GM12872 (cell line): ENCODE data around the gene PDXK.

Source experiments
- TF ChIP-seq, protein P1 (sequence below): IDR thresholded peaks from 3 replicates; pipeline ENCODE4 v1.5.1; 2011; ENCODE audit warnings: low read depth, mild to moderate bottlenecking, low read length, moderate library complexity; ENCODE audit not compliant: insufficient read depth

PDXK gene

GRCh38 chr21:43806017-43806710 lies 87.2 kb downstream of the PDXK start:
- TF ChIP-seq, protein P1, sequence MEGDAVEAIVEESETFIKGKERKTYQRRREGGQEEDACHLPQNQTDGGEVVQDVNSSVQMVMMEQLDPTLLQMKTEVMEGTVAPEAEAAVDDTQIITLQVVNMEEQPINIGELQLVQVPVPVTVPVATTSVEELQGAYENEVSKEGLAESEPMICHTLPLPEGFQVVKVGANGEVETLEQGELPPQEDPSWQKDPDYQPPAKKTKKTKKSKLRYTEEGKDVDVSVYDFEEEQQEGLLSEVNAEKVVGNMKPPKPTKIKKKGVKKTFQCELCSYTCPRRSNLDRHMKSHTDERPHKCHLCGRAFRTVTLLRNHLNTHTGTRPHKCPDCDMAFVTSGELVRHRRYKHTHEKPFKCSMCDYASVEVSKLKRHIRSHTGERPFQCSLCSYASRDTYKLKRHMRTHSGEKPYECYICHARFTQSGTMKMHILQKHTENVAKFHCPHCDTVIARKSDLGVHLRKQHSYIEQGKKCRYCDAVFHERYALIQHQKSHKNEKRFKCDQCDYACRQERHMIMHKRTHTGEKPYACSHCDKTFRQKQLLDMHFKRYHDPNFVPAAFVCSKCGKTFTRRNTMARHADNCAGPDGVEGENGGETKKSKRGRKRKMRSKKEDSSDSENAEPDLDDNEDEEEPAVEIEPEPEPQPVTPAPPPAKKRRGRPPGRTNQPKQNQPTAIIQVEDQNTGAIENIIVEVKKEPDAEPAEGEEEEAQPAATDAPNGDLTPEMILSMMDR = no peak

DNA sequence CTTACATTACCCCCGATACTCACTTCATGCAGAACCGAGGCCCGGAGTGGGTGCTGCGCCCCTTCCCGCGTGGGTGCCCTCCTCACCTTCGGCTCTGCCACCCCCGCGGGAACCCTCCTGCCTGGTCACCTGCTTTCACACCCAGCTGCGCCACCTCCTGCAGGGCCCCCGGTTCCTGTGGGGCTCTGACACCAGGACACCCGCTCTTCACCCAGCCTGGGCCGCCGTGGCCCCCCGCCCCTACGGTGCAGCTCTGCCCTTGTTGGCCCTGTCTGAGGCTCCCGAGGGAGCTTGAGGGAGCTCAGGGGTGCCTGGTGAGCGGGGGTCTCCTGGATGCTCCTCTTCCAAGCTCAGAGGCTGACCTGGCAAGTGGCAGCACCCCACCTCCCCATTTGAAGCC lies 89.4 kb downstream of the PDXK start:
- TF ChIP-seq, protein P1 = no peak

DNA sequence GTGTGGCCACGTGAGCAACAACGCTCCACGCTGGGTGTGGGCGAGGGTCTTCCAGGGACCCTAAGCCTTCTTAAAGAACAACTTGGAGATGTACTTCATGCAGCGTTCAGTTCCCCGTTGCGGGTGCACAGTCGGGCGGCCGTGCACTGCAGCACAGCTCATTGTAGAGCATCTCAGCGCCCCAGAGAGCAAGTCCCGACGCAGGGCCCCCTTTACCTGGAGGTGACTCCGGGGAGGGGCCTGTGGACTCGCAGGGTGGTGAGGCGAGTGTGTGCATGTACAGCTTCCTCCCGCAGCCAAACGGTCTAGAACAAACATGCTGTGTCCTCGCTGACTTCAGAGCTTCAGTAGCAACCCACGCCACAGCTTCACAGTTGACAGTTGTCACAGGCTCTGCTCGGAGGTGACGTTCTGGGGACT lies 89.9 kb downstream of the PDXK start:
- TF ChIP-seq, protein P1 = no peak

- TF ChIP-seq, protein P1 = no peak
These were observed 90.4 kb downstream of the PDXK start for GRCh38 chr21:43809346-43809799.

DNA sequence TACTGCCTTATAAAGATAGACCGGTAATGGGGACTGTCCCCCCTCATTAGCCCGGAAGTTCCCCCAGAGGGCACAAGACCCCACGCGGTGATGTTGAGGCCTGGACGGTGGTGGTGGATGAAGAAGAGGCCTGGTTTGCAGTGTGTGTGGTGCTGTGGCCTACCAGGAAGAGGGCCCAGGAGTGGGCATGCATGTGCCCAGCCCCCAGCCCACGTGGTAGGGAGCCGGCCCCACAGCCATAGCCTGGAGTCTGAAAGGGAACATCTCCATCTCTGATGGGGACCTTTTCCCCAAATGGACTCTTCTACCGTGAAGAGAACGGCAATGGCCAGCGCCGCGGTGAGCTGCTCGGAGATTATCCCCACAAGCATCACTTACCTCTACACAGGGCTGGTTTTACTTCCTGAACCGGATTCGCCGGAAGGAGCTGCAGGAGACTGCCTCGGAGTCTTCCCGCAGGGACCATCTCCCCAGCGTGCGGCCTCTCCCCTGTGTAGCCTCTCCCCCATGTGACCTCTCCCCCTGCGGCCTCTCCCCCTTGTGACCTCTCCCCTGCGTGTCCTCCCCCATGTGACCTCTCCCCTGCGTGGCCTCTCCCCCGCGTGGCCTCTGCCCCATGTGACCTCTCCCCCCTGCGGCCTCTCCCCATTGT lies 91.0 kb downstream of the PDXK start:
- TF ChIP-seq, protein P1 = no peak

GRCh38 chr21:43810505-43811261 lies 91.8 kb downstream of the PDXK start:
- TF ChIP-seq, protein P1 = peak; percentile 98
